Activated naive CD4-positive, alpha-beta T cell treated with anti-CD3 and anti-CD28 coated beads, Interleukin-2, amount 50 U/mL, for 72 hours (primary cell): ENCODE measurements around the gene LIN7A. TPM values are rescaled to one million over a fixed set of nuclear protein-coding genes. Genes with fewer than 3 reads are reported as not detected.
A peak's percentile ranks its signal among the peaks of the same experiment; 100 is the strongest.
"Not testable (repeated sequence)": the region's sequence is repeated elsewhere in the genome, so short reads cannot be mapped to it uniquely, and the experiment has no call there.

Source experiments
- ATAC-seq, 2 donors: fragments of 150-1000 bp; cut with Tn5 transposase; 2 replicates each; pipeline ENCODE4 v1.10.0; 2021; ENCODE audit warnings: mild to moderate bottlenecking in 2 of 2, moderate library complexity in 2 of 2
- DNase-seq, 2 donors: peaks; one replicate each; pipeline ENCODE4 v3.0.0; 2021 to 2022; ENCODE audit warnings: low spot score in 2 of 2
- H3K27ac Mint-ChIP-seq, 2 donors: one replicate each; pipeline ENCODE4 v1.8.0; 2022; ENCODE audit warnings: mild to moderate bottlenecking in 2 of 2, mixed read lengths in 2 of 2
- H3K36me3 Mint-ChIP-seq, 2 donors: one replicate each; pipeline ENCODE4 v1.8.0; 2022; ENCODE audit warnings: mixed read lengths in 2 of 2
- H3K9me3 Mint-ChIP-seq, 2 donors: one replicate each; pipeline ENCODE4 v1.8.0; 2022; ENCODE audit warnings: mixed read lengths in 2 of 2
- total RNA-seq, 2 donors: library from RNA; stranded (reverse); gene quantifications; one replicate each; pipeline ENCODE4 v1.2.3, GENCODE V29; 2022

LIN7A gene
- total RNA-seq, 2 donors from 2014 or later: not detected

GRCh38 chr12:80810874-80811273 lies 126.9 kb downstream of the LIN7A start:
- DNase-seq (no peak), ATAC-seq (no peak)
- Mint-ChIP-seq H3K36me3 (no peaks in the 10 kb centered on the region), H3K27ac (no peak overlapping the region), H3K9me3 (peaks cover 4 to 9% of the 10 kb centered on the region in 2 donors)

GRCh38 chr12:80807640-80808288 lies 130.0 kb downstream of the LIN7A start:
- Mint-ChIP-seq H3K36me3 (no peaks in the 10 kb centered on the region), H3K9me3 (peaks cover 8 to 18% of the 10 kb centered on the region in 2 donors), H3K27ac (no peak overlapping the region)
- ATAC-seq: no peak
- no peak for DNase-seq

DNA sequence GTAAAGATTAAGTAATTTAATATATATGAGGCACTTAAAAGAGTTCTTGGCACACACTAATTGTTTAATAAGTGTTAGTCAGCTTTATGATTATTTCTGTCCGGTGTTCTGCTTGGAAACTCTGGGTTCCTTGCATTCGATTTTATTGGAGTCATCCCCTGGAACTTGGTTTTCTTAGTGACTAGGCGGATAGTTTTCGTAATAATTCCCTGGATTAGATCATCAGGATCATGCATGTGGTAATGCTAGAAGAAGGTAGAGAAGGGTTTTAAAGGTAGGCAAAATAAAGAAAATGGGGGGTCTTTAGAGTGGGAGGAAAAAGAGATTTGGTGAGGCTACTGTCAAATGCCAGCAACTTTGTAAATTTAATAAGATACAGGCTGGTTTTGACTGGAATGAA lies 132.6 kb downstream of the LIN7A start:
- Mint-ChIP-seq H3K9me3 (peaks cover 8 to 19% of the 10 kb centered on the region in 2 donors), H3K36me3 (no peaks in the 10 kb centered on the region), H3K27ac (no peak overlapping the region)
- DNase-seq (no peak), ATAC-seq (no peak)

- ATAC-seq (no peak), DNase-seq (no peak)
- no peak overlapping the region for H3K27ac Mint-ChIP-seq
- H3K9me3 Mint-ChIP-seq: peaks cover 5 to 15% of the 10 kb centered on the region in 2 donors
- no peaks in the 10 kb centered on the region for H3K36me3 Mint-ChIP-seq
Measured at GRCh38 chr12:80802652-80803400, 134.9 kb downstream of the LIN7A start.

DNA sequence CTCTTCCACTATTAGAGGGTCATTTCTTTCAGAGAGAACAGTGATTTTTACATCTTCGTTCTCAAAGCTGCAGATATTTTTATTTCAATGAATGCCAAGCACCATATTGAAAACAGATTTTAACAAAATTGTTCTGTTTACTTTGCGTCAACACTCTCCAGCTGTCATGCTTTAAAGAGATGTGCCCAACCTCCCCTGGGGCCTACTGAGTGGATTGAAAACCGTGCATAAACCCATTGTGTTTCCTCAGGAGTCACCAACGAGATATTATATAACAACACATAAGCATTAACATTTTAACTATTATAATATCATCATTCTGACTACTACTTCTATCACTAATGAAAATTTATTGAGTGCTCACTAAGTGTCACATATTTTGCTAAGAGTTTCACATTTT lies 139.5 kb downstream of the LIN7A start:
- Mint-ChIP-seq H3K36me3 (no peaks in the 10 kb centered on the region), H3K27ac (no peak overlapping the region), H3K9me3 (peaks cover 0 to 12% of the 10 kb centered on the region in 2 donors)
- DNase-seq (no peak), ATAC-seq (no peak)

GRCh38 chr12:80794551-80794950 lies 143.2 kb downstream of the LIN7A start:
- Mint-ChIP-seq H3K9me3 (peaks cover 0 to 9% of the 10 kb centered on the region in 2 donors), H3K36me3 (no peaks in the 10 kb centered on the region), H3K27ac (no peak overlapping the region)
- ATAC-seq: no peak
- DNase-seq: no peak

DNA sequence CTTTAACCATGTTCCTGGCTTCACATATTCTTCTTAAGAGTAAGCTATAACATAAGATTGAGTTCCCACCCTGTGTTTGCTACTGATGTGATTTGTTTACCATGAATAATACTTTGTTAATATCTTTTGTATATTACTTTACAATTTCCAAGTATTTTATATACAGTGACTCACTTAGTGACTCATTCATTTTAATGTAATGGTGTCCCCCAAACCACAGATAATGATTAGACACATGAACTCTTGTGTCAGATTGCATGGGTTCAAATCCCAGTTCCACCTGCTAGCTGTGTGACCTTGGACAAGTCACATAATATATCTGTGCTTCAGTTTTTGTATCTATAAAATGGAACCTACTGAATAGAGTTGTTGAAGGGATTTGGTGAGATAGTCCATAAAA lies 144.9 kb downstream of the LIN7A start:
- DNase-seq (no peak), ATAC-seq (no peak)
- Mint-ChIP-seq H3K9me3 (peaks cover 1 to 9% of the 10 kb centered on the region in 2 donors), H3K27ac (no peak overlapping the region), H3K36me3 (no peaks in the 10 kb centered on the region)

- DNase-seq (no peak), ATAC-seq (no peak)
- H3K27ac Mint-ChIP-seq: no peak overlapping the region
- H3K36me3 Mint-ChIP-seq: no peaks in the 10 kb centered on the region
- peaks cover 10 to 11% of the 10 kb centered on the region in 2 donors for H3K9me3 Mint-ChIP-seq
Measured at GRCh38 chr12:80791863-80792262, 145.9 kb downstream of the LIN7A start.

- peaks cover 18 to 20% of the 10 kb centered on the region in 2 donors for H3K9me3 Mint-ChIP-seq
- ATAC-seq, H3K27ac Mint-ChIP-seq, H3K36me3 Mint-ChIP-seq, DNase-seq: not testable (repeated sequence)
Measured at GRCh38 chr12:80788407-80788806, 149.3 kb downstream of the LIN7A start.

GRCh38 chr12:80782963-80783470 lies 154.7 kb downstream of the LIN7A start:
- not testable (repeated sequence) for H3K36me3 Mint-ChIP-seq, H3K27ac Mint-ChIP-seq, DNase-seq, ATAC-seq
- peaks cover 23 to 26% of the 10 kb centered on the region in 2 donors for H3K9me3 Mint-ChIP-seq

GRCh38 chr12:80781313-80781712 lies 156.4 kb downstream of the LIN7A start:
- ATAC-seq: no peak
- peaks cover 6 to 10% of the 10 kb centered on the region in 2 donors for H3K36me3 Mint-ChIP-seq

GRCh38 chr12:80780746-80781145 lies 157.0 kb downstream of the LIN7A start:
- ATAC-seq (no peak), DNase-seq (no peak)
- peaks cover 6 to 10% of the 10 kb centered on the region in 2 donors for H3K36me3 Mint-ChIP-seq
- H3K9me3 Mint-ChIP-seq: peaks cover 23 to 27% of the 10 kb centered on the region in 2 donors
- no peak overlapping the region for H3K27ac Mint-ChIP-seq

More at GRCh38 chr12:80781313-80781712, 156.4 kb downstream of the LIN7A start:
- H3K9me3 Mint-ChIP-seq: peaks cover 23 to 27% of the 10 kb centered on the region in 2 donors
- DNase-seq: no peak
- H3K27ac Mint-ChIP-seq: no peak overlapping the region

GRCh38 chr12:80778005-80778541 lies 159.7 kb downstream of the LIN7A start:
- ATAC-seq (peak; percentile 76 to 97), DNase-seq (peak in 1 of 2 donors; percentile 57)
- no peak overlapping the region for H3K27ac Mint-ChIP-seq
- H3K36me3 Mint-ChIP-seq: peaks cover 6 to 10% of the 10 kb centered on the region in 2 donors
- peaks cover 23 to 26% of the 10 kb centered on the region in 2 donors for H3K9me3 Mint-ChIP-seq

DNA sequence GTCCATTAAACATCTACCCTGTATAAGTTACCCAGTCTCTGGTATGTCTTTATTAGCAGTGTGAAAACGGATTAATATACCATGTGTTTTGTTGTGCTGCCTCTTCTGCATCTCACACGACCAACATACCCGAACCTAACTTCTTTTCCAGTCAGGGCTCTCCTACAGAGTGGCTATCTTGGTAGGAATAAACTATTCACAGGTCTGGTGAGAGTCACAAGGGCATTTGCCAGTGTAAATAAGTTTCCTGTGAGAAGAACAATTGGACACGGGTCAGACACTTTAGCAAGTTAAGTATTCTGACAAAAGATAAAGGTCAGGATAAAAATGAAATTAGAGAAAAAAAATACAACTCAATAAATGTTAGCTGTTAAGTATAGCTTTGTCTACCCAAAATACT lies 160.1 kb downstream of the LIN7A start:
- H3K9me3 Mint-ChIP-seq: peaks cover 22 to 27% of the 10 kb centered on the region in 2 donors
- peaks cover 6 to 10% of the 10 kb centered on the region in 2 donors for H3K36me3 Mint-ChIP-seq
- DNase-seq (no peak), ATAC-seq (no peak)
- no peak overlapping the region for H3K27ac Mint-ChIP-seq

DNA sequence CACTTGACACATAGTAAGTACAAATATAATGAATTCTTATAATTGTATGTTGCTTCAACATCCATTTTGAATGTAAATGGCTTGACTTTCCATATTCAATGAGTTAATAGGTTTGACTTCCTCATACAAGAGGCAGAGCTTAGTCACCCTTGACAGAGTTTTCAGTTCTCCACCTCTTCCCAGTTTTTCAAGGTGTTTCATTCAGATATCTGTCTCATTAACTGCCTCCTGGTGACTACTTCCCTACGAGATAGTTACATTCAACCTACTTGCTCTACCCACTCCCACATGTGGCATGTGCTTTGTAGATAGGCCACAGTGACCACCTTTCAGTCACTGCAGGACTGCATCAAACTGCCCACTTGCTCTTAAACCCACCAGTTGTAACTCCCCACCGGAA lies 161.0 kb downstream of the LIN7A start:
- Mint-ChIP-seq H3K9me3 (peaks cover 22 to 31% of the 10 kb centered on the region in 2 donors), H3K36me3 (peaks cover 6 to 10% of the 10 kb centered on the region in 2 donors), H3K27ac (no peak overlapping the region)
- no peak for DNase-seq
- ATAC-seq: no peak

DNA sequence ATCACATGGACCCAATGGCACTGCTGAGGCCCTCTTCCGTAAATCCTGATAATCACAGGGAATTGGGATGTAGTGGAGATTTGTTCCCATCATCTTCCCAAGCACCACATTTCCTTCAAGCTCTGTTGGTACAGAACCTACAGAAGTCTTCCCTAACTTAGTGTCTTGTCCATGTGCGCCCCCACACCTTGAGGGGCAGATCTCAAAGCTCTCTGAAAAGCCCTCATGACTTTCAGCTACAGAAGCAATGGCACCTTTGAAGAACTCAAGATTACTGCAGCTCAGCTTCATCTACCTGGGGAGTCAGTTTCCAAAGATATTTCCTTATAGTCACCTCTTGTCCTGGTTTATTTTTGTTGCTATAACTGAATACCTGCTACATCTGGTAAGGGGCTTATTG lies 166.8 kb downstream of the LIN7A start:
- ATAC-seq (no peak), DNase-seq (no peak)
- Mint-ChIP-seq H3K36me3 (no peaks in the 10 kb centered on the region), H3K27ac (no peak overlapping the region), H3K9me3 (peaks cover 14 to 18% of the 10 kb centered on the region in 2 donors)

DNA sequence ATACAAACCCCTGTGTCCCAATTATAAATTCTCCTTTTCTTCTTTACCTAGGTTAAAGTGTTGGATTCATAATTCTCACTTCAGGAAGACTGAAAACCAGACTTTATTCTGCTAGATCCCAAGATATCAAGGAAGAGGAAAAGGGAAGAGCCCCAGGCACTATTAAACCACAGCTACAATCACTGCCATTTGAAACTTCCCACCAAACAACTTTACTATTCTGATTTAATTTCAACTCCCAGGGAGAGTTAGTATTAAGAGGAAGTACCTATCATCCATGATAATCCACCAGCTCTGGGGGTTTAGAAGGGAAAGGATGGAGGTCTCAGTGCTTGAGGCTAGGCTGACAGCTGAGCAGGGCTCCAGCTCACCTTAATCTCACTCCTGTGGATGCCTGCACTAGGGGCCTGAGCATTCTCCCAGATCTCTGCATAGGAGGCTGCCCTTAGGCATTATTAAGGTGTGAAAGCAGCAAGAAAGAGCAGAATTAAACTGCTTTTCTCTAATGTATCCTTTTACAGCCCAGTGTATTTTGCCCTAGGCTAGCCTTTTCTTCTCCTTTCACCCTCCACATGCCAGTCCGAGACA lies 168.1 kb downstream of the LIN7A start:
- Mint-ChIP-seq H3K27ac (no peak overlapping the region), H3K9me3 (peaks cover 13 to 17% of the 10 kb centered on the region in 2 donors), H3K36me3 (no peaks in the 10 kb centered on the region)
- ATAC-seq (no peak), DNase-seq (no peak)
